22Rv1 (cell line): ENCODE measurements around the gene RAB14.

Experiments used
- H3K27ac ChIP-seq: fragments of 450-650 bp; 2 replicates; pipeline ENCODE4 v1.5.1; 2017
- ZFX ChIP-seq: fragments of 450-650 bp; IDR thresholded peaks from 2 replicates; pipeline ENCODE4 v1.6.1; 2017; ENCODE audit warnings: antibody characterized with exemption, borderline replicate concordance
- TF ChIP-seq, protein P1 (sequence below): fragments of 450-650 bp; IDR thresholded peaks from 2 replicates; pipeline ENCODE4 v1.5.1; 2017; ENCODE audit warnings: mild to moderate bottlenecking

The RAB14 gene

DNA sequence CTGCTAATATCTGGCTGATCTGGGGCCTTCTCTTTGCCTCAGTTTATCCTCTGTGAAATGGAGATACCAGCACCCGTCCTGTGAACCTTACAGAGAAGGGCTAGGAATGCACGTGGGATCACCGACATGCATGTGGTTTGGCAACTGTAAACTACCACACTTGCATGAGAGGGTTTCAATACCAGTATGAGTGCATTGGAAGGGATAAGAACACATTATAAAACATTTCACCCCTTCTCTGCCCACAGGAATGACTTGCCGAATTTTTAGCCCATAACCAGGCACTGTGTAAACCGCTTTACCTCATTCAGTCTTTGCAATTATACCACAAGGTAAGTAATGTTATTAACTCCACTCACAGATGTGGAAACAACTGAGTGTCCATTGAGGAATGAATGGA, 8.9 kb upstream of the RAB14 start:
- no peak for TF ChIP-seq ZFX
- TF ChIP-seq, protein P1, sequence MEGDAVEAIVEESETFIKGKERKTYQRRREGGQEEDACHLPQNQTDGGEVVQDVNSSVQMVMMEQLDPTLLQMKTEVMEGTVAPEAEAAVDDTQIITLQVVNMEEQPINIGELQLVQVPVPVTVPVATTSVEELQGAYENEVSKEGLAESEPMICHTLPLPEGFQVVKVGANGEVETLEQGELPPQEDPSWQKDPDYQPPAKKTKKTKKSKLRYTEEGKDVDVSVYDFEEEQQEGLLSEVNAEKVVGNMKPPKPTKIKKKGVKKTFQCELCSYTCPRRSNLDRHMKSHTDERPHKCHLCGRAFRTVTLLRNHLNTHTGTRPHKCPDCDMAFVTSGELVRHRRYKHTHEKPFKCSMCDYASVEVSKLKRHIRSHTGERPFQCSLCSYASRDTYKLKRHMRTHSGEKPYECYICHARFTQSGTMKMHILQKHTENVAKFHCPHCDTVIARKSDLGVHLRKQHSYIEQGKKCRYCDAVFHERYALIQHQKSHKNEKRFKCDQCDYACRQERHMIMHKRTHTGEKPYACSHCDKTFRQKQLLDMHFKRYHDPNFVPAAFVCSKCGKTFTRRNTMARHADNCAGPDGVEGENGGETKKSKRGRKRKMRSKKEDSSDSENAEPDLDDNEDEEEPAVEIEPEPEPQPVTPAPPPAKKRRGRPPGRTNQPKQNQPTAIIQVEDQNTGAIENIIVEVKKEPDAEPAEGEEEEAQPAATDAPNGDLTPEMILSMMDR, result no peak
- H3K27ac ChIP-seq, result no peak overlapping the region

DNA sequence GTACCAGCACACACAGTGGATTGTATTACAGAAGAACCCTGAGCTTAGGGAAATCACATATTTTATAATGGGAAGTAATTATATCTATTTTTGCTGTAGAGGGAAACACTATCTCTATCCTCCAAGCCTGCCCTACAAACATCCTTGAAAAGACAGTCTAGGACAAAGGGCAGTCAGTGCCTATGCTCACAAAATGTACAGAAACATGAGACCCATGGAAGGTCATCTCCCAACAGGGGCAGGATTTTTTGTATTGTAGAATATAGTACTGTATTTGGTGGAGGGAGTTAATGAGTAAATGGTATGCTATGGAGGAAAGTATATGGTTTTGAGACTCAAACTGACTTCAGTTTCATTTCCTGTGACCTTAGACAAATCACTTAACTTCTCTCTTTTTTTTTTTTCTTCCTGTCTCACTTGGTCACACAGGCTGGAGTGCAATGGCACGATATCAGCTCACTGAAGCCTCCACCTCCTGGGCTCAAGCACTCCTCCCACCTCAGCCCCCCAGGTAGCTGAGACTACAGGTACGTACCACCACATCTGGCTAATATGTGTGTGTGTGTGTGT, 5.8 kb upstream of the RAB14 start:
- TF ChIP-seq ZFX, result no peak
- TF ChIP-seq, protein P1, result no peak
- no peak overlapping the region for H3K27ac ChIP-seq

DNA sequence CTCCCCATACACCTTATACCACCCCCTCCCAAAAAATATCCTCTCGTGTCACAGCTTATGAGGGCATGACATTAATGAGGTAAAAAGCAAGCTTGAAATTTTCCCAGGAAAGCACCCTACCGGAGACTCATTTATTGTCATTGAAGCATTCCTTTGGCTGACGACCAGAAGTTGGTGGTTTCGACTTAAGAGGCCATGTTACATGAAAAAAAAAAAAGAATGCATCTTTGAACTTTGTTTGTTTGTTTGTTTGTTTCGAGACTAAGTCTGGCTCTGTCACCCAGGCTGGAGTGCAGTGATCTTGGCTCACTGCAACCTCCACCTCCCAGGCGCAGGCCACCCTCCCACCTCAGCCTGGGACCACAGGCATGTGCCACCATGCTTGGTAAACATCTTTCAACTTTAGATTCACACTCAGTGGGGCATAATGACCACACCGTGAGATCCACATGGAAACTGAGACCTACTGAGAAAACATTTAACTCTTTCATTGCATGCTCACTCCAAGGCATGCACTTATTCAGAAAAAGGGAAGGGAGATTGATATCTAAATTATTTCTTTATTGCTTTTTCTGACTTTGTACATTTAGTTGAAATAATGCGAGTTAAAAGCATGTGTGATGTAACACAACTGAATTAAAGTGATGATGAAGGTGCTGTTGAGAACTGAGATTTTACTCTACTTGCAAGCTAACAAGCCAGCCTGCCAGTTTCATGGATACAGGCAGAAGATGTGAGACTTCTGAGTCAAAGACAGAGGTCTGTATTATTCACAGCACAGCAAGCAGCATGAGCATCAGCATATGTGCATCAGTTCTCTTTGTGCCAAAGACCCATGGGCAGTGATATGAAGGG, 5.1 kb upstream of the RAB14 start:
- H3K27ac ChIP-seq, result no peak overlapping the region
- TF ChIP-seq, protein P1, result no peak
- no peak for TF ChIP-seq ZFX

DNA sequence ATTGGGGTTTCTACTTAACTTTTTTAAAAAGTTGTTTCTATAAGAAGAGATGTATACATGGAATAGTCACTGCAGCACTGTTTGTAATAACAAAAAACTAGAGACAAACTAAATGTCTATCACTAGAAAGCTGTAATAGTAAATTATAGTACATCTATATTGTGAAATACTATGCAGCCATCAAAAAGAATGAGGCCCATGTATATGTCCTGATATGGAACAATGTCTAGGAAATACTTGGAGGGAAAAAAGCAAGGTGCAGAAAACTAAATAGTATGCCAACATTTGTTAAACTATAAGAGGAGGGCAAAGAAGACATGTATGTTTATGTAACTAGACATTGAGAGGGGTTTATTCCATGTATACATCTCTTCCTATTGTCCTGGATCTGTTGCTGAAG, 2.9 kb upstream of the RAB14 start:
- TF ChIP-seq, protein P1, result no peak
- no peak for TF ChIP-seq ZFX
- H3K27ac ChIP-seq, result no peak overlapping the region

DNA sequence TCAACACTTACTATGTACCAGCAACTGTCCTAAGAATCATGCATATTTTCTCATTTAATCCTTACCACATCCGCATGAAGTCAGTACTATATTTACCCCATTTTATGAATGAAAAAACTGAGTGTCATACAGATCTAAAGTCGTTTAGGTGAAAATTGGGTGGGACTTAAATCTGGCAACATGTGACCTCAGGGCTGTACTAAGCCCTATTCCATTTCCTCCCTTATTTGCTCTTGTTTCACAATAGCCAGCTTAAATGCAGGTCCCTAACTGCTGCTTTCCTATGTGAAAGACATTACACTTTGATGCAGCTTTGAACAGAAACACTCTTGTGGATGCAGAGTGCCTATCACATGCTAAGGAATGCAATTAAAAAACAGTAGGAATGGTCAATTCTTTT, 2.5 kb upstream of the RAB14 start:
- H3K27ac ChIP-seq, result no peak overlapping the region
- TF ChIP-seq, protein P1, result no peak
- no peak for TF ChIP-seq ZFX

DNA sequence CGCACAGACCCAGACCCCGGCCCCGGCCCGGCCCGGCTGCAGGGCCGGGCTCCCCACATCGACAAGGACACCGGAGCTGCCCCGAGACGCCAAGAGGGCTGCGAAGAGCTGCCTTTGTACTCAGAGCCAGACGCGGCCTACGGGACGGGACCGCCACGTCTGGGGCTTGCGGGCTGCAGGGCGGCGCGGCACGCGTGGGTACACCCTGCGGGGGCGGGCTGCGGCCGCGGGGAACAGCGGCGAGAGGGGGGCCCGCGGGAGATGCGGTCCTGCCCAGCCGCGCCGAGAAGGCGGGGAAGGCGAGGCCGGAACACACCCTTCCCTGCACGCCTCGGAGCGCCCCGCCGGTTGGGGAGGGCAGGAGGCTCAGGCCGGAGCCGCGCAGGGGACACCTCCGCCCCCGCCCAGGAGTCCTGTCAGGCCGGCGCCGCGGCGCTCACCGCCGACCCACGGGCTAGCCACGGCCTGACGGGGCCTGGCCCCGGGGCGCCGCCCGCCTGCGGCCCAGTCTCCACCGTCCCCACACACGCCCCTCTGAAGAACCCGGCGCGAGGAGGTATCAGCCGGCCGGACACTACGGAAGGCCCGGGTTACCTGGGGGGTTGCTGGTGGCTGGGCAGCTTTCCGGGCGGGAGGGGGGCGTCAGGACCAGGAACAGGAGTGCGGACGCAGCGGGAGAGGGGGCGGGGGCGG, 478 bp downstream of the RAB14 start:
- H3K27ac ChIP-seq, result peak overlapping the region; percentile 88
- TF ChIP-seq, protein P1, result no peak

DNA sequence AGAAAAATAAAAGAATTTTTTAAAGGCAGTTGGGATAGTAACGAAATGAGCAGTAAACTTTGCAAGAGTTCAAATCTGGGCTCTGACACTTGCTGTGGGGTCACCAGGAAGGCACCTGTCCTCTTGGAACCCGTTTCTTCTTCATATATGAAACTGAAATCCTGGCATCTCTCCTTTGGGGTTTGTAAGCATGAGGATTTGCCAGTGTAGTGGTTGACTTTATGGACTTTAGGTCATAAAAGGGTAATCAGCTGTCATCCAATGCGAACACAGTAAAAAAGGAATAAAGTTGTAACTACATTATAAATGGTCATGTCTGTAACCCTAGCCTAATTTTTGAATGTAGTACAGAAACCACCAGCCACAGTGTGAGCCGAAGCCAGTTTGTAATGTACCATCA, 1.3 kb downstream of the RAB14 start:
- H3K27ac ChIP-seq, result peak overlapping the region; percentile 88
- TF ChIP-seq, protein P1, result no peak
- TF ChIP-seq ZFX, result no peak
